ENCODE results near the gene TEX14. TPM values are rescaled to one million over a fixed set of nuclear protein-coding genes. Genes with fewer than 3 reads are reported as not detected.

The TEX14 gene
- total and polyA plus RNA-seq, 11 donors, result 0.04 to 0.36 (median 0.10) TPM; not detected in 3

- H3K27ac ChIP-seq, result no peak overlapping the region
- 34 to 52% (median 50%) methylated on average over 6 of the region's 6 CpGs for WGBS, 4 donors
- TF ChIP-seq CTCF (IDR thresholded peaks at IDR 0.05) (no peak), POLR2A (IDR thresholded peaks at IDR 0.05) (no peak)
These were observed 22.0 kb downstream of the TEX14 start for GRCh38 chr17:58669853-58670252.

GRCh38 chr17:58668598-58668935 is 23.3 kb downstream of the TEX14 start:
- peaks cover 0 to 11% (median 0%) of the 10 kb centered on the region in 12 donors for H3K4me1 ChIP-seq
- H3K9me3 ChIP-seq, result no peaks in the 10 kb centered on the region
- intact Hi-C loops (cut with DNase I), result no loop called here
- H3K36me3 ChIP-seq, result no peaks in the 10 kb centered on the region
- DNase-seq (no peak), ATAC-seq (no peak)
- TF ChIP-seq POLR2A (IDR thresholded peaks at IDR 0.05) (no peak), CTCF (IDR thresholded peaks at IDR 0.05) (no peak)
- H3K27me3 ChIP-seq, result no peaks in the 10 kb centered on the region
- WGBS, 4 donors, result 80 to 85% (median 83%) methylated on average over 2 of the region's 2 CpGs
- H3K4me3 ChIP-seq, result no peak overlapping the region
- H3K27ac ChIP-seq, result no peak overlapping the region

More at GRCh38 chr17:58669853-58670252, 22.0 kb downstream of the TEX14 start:
- Histone ChIP-seq H3K36me3 (no peaks in the 10 kb centered on the region), H3K4me1 (peaks cover 0 to 11% (median 0%) of the 10 kb centered on the region in 12 donors), H3K4me3 (no peak overlapping the region), H3K27me3 (no peaks in the 10 kb centered on the region), H3K9me3 (no peaks in the 10 kb centered on the region)
- peak in 1 of 4 donors; percentile 29 for ATAC-seq
- DNase-seq, result no peak
- intact Hi-C loops (cut with DNase I), result no loop called here

- H3K4me3 ChIP-seq, result no peak overlapping the region
- no peak overlapping the region for H3K27ac ChIP-seq
- WGBS, 4 donors, result 80 to 93% (median 89%) methylated on average over 1 of the region's 1 CpG
- H3K27me3 ChIP-seq, result no peaks in the 10 kb centered on the region
- H3K9me3 ChIP-seq, result no peaks in the 10 kb centered on the region
- H3K36me3 ChIP-seq, result no peaks in the 10 kb centered on the region
- intact Hi-C loops (cut with DNase I), result no loop called here
- H3K4me1 ChIP-seq, result peaks cover 0 to 11% (median 0%) of the 10 kb centered on the region in 12 donors
- TF ChIP-seq CTCF (IDR thresholded peaks at IDR 0.05), result no peak
- no peak for TF ChIP-seq POLR2A (IDR thresholded peaks at IDR 0.05)
- DNase-seq (no peak), ATAC-seq (no peak)
These were observed 23.8 kb downstream of the TEX14 start for GRCh38 chr17:58667934-58668597.

GRCh38 chr17:58666858-58667267 is 25.0 kb downstream of the TEX14 start:
- Histone ChIP-seq H3K9me3 (no peaks in the 10 kb centered on the region), H3K27ac (peak overlapping the region in 6 of 12 donors; percentile 12 to 79 (median 49)), H3K36me3 (no peaks in the 10 kb centered on the region), H3K27me3 (no peaks in the 10 kb centered on the region), H3K4me3 (peak overlapping the region in 8 of 12 donors; percentile 4 to 45 (median 28)), H3K4me1 (peaks cover 0 to 11% (median 0%) of the 10 kb centered on the region in 12 donors)
- intact Hi-C loops (cut with DNase I), result no loop called here
- WGBS, 4 donors, result 41 to 52% (median 49%) methylated on average over 19 of the region's 19 CpGs
- DNase-seq, result peak; percentile 61 to 88 (median 82)
- peak; percentile 41 to 94 (median 71) for ATAC-seq
- TF ChIP-seq CTCF (IDR thresholded peaks at IDR 0.05) (no peak), POLR2A (IDR thresholded peaks at IDR 0.05) (no peak)

Measured in heart left ventricle (tissue), 16 donors.